ENCODE data around the gene PRRG3.

GRCh38 chrX:151679798-151680402 is 15.4 kb upstream of the PRRG3 start:
- TF ChIP-seq CTCF (IDR thresholded peaks at IDR 0.05): no peak
- TF ChIP-seq POLR2A (IDR thresholded peaks at IDR 0.05): no peak
